GM19468 (cell line): ENCODE measurements around the gene REEP6.

Experiments
- ATAC-seq: cut with Tn5 transposase; IDR thresholded peaks from one replicate; pipeline ENCODE4 v1.9.1; 2021; ENCODE audit warnings: mild to moderate bottlenecking, moderate library complexity, moderate number of reproducible peaks; ENCODE audit not compliant: unreplicated experiment; ENCODE audit errors: extremely low read depth

The REEP6 gene

DNA sequence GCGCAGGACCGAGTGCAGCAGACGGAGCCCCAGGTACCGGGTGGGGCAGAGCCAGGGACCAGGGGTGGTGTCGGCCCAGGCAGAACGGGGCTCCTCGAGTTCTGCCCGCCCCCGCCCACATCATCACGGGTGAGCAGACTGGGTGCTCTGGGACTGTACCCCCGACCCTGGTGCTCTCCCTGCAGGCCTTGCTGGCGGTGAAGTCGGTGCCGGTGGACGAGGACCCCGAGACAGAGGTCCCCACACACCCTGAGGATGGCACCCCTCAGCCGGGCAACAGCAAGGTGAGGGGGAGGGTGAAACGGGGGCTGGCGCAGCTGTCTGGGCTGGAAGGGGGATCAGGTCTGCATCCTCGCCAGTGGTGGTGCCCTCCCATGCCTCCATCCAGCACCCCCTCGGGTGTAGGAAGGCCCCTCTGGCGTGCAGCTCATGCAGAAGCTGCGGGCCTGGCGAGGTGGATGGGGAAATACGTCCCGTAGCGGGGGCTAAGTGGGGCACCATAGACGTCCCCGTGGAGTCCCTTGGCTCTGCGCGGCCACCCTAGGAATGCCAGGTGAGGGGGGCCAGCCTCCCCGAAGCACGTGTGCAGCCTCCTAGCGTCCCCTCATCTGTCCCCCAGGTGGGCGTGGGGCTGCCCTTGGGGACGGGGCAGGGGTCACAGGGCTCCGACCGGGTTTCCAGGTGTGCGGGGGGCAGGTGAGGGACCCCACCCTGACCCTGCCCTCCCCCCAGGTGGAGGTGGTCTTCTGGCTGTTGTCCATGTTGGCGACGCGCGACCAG, 34.7 kb upstream of the REEP6 start:
- ATAC-seq = no peak

GRCh38 chr19:1457031-1457739, 33.8 kb upstream of the REEP6 start:
- ATAC-seq = no peak

DNA sequence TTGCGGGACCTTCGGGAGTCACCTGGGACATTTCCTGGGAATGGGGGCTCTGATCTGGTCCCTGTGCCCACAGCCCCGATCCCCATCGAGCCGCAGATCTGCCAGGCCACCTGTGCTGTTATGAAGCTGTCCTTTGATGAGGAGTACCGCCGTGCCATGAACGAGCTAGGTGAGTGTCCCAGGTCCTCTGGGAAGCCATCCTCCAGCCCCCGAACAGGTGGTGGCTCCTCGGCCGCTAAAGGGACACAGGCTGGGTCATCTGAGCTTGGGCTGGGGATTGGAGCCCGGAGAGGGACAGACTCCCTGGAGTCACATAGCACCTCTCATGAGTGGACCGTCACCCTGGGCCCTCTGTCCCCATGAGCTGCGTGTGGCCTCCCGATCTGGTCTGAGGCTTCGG, 33.1 kb upstream of the REEP6 start:
- ATAC-seq = no peak

- no peak for ATAC-seq
These were observed 31.5 kb upstream of the REEP6 start for GRCh38 chr19:1459479-1459878.

DNA sequence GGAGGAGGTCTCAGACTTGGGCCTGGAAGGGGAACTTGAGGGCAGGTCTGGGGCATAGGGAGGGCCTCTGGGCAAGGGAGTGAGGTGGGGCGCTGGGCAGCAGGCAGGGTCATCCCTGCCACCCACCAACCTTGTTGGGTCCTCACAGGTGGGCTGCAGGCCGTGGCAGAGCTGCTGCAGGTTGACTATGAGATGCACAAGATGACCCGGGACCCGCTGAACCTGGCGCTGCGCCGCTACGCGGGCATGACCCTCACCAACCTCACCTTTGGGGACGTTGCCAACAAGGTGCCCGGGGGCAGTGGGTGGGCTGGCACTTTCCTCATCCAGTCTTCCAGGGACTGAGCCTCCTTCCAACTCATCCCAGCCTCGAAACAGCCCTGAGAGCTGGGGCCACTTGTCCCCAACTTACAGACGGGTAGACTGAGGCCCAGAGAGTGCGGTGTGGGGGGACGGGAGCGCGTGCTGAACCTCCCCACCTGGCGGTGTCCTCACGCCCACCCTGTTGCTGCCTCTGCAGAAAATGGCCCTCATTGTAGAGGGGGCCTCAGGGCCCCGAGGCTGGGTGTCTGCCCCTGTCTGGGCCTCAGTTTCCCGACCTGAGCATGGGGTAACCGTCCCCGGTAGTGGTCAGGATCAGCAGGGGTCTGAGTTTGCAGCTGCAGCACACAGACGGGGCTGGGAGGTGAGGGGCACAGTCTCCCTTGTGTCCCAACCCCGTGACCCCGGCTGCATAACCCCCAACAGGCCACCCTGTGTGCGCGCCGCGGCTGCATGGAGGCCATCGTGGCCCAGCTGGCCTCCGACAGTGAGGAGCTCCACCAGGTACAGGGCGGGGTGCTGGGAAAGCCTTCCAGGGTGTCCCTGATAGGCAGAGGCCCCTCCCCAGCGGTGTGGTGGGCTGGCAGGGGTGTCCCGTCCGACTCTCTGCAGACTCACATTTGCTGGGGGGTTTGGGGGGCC, 30.7 kb upstream of the REEP6 start:
- no peak for ATAC-seq

GRCh38 chr19:1461862-1462261, 29.1 kb upstream of the REEP6 start:
- ATAC-seq = no peak

DNA sequence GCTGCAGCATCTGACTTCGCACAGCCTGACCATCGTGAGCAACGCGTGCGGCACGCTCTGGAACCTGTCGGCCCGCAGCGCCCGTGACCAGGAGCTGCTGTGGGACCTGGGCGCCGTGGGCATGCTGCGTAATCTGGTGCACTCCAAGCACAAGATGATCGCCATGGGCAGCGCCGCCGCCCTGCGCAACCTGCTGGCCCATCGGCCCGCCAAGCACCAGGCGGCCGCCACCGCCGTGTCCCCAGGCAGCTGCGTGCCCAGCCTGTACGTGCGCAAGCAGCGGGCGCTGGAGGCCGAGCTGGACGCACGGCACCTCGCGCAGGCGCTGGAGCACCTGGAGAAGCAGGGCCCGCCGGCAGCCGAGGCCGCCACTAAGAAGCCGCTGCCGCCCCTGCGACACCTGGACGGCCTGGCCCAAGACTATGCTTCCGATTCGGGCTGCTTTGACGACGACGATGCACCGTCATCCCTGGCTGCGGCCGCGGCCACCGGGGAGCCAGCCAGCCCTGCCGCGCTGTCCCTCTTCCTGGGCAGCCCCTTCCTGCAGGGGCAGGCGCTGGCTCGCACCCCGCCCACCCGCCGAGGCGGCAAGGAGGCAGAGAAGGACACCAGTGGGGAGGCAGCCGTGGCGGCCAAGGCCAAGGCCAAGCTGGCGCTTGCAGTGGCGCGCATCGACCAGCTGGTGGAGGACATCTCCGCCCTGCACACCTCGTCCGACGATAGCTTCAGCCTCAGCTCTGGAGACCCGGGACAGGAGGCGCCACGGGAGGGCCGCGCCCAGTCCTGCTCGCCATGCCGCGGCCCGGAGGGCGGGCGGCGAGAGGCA, 25.6 kb upstream of the REEP6 start:
- ATAC-seq = no peak

GRCh38 chr19:1466018-1466460, 24.9 kb upstream of the REEP6 start:
- ATAC-seq = no peak

DNA sequence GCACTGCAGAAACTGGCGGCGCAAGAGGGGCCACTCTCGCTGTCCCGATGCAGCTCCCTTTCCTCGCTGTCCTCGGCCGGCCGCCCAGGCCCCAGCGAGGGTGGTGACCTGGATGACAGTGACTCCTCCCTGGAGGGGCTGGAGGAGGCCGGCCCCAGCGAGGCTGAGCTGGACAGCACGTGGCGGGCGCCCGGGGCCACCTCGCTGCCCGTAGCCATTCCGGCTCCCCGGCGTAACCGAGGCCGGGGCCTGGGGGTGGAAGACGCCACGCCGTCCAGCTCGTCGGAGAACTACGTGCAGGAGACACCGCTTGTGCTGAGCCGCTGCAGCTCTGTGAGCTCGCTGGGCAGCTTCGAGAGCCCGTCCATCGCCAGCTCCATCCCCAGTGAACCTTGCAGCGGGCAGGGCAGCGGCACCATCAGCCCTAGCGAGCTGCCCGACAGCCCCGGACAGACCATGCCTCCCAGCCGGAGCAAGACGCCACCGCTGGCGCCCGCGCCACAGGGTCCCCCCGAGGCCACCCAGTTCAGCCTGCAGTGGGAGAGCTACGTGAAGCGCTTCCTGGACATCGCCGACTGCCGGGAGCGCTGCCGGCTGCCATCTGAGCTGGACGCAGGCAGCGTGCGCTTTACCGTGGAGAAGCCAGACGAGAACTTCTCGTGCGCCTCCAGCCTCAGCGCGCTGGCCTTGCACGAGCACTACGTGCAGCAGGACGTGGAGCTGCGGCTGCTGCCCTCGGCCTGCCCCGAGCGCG, 24.3 kb upstream of the REEP6 start:
- no peak for ATAC-seq

DNA sequence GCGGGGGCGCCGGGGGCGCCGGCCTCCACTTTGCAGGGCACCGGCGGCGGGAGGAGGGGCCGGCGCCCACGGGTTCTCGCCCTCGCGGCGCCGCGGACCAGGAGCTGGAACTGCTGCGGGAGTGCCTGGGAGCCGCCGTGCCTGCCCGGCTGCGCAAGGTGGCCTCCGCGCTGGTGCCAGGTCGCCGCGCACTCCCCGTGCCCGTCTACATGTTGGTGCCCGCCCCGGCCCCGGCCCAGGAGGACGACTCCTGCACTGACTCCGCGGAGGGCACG, 23.8 kb upstream of the REEP6 start:
- no peak for ATAC-seq

GRCh38 chr19:1467490-1468273, 23.3 kb upstream of the REEP6 start:
- ATAC-seq = no peak

DNA sequence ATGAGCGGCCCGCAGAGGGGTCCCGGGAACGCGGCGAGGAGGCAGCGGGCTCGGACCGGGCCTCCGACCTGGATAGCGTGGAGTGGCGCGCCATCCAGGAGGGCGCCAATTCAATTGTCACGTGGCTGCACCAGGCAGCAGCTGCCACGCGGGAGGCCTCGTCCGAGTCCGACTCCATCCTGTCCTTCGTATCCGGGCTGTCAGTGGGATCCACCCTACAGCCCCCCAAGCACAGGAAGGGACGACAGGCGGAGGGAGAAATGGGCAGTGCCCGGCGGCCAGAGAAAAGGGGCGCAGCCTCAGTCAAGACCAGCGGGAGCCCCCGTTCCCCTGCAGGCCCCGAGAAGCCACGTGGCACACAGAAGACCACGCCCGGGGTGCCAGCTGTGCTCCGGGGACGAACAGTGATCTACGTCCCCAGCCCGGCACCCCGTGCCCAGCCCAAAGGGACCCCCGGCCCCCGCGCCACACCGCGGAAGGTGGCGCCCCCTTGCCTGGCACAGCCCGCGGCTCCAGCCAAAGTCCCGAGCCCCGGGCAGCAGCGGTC, 22.6 kb upstream of the REEP6 start:
- ATAC-seq = no peak

- no peak for ATAC-seq
These were observed 22.1 kb upstream of the REEP6 start for GRCh38 chr19:1468821-1469254.

DNA sequence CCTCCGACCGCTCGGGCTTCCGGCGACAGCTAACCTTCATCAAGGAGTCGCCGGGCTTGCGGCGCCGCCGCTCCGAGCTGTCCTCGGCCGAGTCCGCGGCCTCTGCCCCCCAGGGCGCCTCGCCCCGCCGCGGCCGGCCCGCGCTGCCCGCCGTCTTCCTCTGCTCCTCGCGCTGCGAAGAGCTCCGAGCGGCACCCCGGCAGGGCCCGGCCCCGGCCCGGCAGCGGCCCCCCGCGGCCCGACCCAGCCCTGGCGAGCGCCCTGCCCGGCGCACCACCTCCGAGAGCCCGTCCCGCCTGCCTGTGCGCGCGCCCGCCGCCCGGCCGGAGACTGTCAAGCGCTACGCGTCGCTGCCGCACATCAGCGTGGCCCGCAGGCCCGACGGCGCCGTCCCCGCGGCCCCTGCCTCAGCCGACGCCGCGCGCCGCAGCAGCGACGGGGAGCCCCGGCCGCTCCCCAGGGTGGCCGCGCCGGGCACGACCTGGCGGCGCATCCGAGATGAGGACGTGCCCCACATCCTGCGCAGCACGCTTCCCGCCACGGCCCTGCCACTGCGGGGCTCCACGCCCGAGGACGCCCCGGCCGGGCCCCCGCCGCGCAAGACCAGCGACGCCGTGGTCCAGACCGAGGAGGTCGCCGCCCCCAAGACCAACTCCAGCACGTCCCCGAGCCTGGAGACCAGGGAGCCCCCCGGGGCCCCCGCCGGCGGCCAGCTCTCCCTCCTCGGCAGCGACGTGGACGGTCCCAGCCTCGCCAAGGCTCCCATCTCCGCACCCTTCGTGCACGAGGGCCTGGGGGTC, 21.5 kb upstream of the REEP6 start:
- no peak for ATAC-seq

GRCh38 chr19:1470055-1470304, 21.0 kb upstream of the REEP6 start:
- no peak for ATAC-seq

DNA sequence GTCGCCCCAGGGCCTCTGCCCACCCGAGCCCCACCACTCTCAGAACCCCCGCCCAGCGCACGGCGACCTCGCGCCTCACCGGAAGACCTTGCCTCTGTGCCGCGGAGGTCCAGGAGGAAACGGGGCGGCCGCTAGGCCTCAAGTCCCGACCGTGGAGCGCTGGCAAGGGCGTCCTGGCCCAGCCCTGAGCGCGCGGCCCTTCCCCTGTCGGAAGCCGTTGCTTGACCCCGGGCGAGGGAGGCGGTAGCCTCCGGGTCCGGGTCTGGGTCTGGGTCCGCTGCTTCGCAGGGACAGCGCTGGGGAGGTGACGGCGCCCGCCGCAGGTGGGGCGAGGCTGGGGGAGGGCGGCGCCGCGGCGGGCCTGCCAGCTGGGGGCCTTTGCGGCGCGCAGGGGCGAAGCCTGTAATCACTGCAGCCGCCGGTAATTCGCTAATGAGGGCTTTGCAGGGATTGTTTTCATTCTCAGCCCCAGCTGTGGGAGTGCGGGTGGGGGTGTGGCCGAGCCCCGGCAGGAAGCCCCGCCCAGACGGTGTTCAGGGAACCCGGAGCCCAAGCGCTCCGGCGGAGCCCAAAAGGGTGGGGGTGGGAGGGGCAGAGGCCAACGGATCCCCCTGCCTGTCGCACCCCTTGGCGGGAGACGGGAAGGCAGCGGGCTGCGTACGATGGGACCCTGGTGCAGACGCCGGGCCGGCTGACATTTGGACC, 20.5 kb upstream of the REEP6 start:
- ATAC-seq = no peak

DNA sequence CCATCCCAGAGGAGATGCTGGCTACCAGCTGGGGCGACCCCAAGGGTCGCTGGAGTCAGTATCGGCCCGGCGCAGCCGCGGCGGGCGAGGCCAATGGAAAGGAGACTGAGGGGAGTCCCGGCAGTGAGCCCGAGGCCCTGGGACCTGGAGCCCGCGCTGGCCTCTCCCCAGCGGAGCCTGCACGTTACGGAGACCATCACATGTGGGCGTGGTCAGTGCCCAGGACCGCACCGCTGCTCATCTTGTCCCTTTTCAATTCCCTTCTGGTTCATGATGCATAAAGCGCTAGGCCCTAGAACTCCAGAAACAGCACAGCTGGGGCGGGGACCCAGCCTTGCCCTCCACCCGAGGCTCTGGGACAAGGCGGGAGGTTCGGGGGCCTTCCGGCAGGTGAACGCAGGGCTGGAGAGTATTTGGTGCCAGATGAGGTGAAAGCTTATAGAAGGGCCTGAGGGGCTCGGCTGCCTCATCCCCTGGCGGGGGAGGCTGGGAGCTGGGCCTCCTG, 19.9 kb upstream of the REEP6 start:
- ATAC-seq = no peak
